GM19438 (cell line): Measurements from ENCODE around the gene UIMC1.
"Not testable (repeated sequence)": the region's sequence is repeated elsewhere in the genome, so short reads cannot be mapped to it uniquely, and the experiment has no call there.

ENCODE experiments used
- ATAC-seq: cut with Tn5 transposase; IDR thresholded peaks from one replicate; pipeline ENCODE4 v1.9.1; 2021; ENCODE audit warnings: low read depth; ENCODE audit not compliant: unreplicated experiment

The UIMC1 gene

GRCh38 chr5:177006265-177006972 lies at the start of gene UIMC1:
Gene UIMC1 (minus strand): TSS chr5:177006779. CDS start chr5:176982615, 24,164 bp downstream.
- peak; percentile 74 for ATAC-seq

DNA sequence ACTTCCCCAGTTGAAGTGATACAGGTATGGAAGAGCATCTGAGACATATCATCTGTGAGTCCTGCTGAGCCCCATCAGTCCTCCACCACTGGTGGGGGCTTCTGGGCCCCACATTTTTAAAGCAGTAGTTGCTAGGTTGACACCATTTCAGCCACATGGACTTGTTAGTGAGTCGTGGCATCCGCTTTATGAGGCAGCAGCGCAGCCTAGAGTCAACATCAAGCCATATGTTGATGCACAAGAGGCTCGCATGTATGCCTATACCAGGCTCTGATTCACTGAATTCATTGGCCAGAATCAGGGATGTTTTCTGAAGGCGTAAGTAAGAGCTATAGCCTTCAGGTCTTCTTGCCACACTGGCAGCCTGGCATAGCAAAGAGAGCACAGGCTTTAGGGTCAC lies 42.7 kb upstream of the UIMC1 start:
- ATAC-seq: no peak

GRCh38 chr5:177048531-177048930 lies 42.0 kb upstream of the UIMC1 start:
- not testable (repeated sequence) for ATAC-seq

DNA sequence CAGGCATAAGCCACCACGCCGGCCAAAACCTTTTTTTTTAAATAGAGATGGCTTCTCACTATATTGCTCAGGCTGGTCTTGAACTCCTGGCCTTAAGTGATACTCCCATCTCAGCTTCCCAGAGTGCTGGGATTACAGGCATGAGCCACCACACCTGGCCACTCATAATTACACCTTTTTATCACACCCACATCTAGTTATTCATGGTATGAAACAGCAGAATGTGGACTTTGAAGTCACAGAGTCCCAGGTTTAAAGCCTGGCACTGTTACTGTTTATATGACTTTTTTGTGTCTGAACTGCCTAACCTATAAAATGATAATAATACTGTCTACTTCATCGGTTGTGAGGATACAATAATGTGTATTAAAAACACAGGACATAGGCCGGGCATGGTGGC lies 39.1 kb upstream of the UIMC1 start:
- ATAC-seq: no peak

GRCh38 chr5:177044641-177045040 lies 38.1 kb upstream of the UIMC1 start:
- ATAC-seq: no peak

DNA sequence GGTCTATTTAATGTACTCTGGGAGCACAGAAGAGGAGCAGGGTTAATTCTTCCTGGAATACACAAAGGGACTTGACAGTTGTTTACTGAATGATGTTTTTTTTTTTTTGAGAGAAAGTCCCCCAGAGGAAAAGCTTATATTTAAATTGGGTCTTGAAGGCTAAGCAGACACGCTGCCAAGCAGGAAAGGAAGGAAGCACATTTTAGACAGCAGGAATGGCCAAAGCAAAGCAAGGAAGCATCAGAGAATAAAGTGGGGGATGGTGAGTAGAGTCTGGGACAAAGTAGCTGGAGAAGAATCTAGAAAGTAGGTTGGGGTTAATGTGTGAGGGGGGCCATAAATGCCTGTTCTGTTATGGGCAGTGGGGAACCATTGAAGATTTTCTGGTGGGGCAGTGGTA lies 37.4 kb upstream of the UIMC1 start:
- ATAC-seq: no peak

- no peak for ATAC-seq
Observed at GRCh38 chr5:177043114-177043513, 36.5 kb upstream of the UIMC1 start.

DNA sequence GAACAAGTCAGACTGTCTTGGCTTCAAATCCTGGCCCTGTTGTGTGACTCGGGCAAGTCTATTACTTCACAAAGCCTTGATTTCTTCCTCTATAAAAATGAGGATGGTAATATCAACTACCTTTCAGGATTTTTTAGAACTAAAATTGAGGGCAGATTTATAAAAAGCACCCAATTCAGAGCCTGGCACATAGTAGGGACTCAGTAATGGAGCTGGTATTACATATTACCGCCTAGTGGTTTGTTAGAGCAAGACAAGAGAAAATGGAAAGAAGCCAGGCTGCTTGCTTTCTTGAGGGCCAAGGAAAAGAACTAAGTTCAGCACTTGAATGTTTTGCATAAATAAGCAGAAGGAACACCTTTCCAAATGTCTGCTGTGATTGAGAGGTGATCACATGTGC lies 35.4 kb upstream of the UIMC1 start:
- no peak for ATAC-seq

- ATAC-seq: no peak
Observed at GRCh38 chr5:177040814-177041420, 34.3 kb upstream of the UIMC1 start.

DNA sequence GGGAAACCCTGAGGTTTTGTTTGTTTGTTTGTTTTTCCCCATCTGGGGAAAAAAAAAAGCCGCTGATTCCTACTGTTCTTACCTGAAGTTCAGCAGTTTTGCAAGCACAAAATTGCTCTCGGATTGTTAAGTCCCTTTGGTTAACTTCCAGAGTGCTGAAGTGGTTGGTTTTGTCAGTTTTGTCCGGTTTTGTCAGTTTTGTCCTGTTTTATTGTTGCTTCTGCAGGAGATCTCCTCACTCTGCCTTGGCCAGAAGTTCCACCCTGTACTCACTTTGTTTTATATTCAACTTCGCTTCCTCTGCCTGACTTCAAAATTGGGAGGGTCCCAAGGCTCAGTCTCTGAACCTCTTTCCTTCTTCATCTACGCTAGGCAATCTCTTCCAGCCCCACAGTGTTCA lies 30.3 kb upstream of the UIMC1 start:
- no peak for ATAC-seq

DNA sequence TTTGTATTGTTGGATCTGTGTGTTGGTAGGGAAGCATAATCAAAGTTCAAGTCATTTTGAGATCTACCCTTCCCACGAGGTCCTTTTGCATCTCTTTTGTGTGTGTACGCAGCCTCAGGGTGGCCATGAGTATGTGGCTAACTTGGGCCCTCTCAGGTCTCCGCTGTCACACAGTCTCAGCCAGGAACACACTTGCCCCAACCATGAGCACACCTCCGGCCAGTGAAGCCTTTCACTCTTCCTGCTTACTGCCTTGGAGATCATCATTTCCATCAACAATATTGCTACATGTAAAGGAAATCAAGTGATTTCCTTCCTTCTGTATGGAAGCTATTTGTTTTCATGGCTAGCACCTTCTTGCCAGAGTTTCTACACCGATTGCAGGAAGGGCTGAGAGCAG lies 29.9 kb upstream of the UIMC1 start:
- no peak for ATAC-seq

DNA sequence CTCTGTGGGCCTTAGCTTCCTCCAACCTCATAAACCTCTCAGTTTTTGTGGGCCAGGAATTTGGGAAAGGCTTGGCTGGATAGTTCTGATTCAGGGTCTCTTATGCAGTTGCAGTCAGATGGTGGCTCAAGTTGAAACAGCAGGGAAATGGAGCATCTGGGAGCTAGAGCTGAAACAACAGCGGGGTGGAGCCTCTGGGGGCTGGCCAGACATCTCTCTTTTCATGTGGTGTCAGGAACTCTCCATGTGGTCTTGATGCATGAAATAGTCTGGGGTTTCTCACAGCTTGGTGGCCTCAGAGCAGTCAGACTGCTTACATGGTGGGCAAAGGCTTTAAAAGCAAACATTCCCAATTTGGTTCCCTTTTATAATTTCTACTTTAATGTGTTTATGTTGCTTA lies 29.4 kb upstream of the UIMC1 start:
- no peak for ATAC-seq

DNA sequence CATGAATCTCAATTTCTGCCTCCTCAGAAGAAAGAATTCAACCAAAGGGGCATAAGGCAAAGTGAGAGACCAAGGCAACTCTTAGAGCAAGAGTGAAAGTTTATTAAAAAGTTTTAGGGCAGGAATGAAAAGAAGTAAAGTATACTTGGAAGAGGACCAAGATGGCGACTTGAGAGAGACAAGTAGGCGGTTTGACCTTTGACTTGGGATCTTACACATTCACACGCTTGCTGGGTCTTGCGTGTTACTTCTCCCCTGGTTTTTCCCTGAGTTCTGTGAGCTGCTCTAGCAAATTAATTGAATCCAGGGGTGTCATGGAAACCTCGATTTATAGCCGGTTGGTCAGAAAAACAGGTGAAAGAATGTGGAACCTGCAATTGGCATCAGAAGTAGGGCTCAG lies 22.9 kb upstream of the UIMC1 start:
- no peak for ATAC-seq

DNA sequence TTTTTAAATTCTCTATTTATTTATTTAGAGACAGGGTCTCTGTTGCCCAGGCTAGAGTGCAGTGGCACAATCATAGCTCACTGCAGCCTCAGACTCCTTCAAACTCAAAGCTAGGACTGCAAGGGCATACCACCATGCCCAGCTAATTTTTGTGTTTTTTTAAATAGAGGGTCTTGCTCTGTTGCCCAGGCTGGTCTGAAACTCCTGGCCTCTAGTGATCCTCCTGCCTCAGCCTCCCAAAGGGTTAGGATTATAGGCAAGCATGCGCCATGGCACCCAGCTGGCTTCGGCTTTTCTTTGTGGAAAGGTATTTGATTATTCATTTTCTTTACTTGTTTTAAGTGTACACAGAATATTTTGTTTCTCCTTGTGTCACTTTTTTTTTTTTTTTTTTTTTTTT lies 21.1 kb upstream of the UIMC1 start:
- no peak for ATAC-seq

- no peak for ATAC-seq
Observed at GRCh38 chr5:177025101-177025601, 18.6 kb upstream of the UIMC1 start.

GRCh38 chr5:177024559-177024958 lies 18.0 kb upstream of the UIMC1 start:
- no peak for ATAC-seq

GRCh38 chr5:177023303-177023664 lies 16.7 kb upstream of the UIMC1 start:
- ATAC-seq: peak; percentile 17

DNA sequence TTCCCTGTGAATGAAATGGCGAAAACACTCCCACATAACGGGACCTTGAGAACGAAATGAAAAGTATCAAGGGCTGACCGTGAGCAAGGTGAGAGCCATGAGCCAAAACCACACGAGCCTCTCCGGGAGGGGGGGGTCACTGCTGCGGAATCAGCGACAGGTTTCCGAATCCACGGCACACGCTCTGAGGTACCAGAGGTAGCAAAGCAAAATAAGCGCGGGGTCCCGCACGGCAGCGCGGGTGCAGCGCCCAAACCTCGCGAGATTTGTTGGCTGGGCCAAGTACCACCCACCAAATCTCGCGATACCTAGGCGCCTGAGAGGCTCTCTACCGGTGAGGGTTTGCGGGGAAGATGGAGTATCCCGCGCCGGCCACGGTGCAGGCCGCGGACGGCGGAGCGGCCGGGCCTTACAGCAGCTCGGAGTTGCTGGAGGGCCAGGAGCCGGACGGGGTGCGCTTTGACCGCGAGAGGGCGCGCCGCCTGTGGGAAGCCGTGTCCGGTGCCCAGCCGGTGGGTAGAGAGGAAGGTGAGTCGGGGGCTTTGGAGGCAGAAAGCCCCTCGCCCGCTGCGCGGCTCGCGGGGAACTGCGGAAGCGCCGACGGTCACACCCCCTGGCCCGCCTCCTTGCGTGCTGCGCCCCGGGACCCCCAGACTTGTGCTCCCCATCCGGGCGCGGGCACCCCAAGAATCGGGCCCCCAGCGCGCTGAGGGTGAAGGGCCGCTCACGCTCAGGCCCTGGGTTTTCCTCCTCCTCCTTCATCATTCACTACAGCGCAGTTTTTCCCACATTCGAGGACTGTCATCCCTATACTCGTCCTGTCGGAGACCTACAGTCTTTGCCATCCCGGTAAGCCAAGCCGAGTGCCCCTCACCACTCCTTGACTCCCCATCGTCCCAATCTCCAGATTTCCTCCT lies 16.1 kb upstream of the UIMC1 start, which contains the start of gene ZNF346:
ZNF346 (plus strand) TSS at position 311 of the 917 bp plus-strand sequence; CDS start at position 354, 43 bp downstream.
- peak; percentile 85 for ATAC-seq

GRCh38 chr5:177020033-177020432 lies 13.5 kb upstream of the UIMC1 start:
- no peak for ATAC-seq

- no peak for ATAC-seq
Observed at GRCh38 chr5:177018341-177018740, 11.8 kb upstream of the UIMC1 start.

GRCh38 chr5:177015156-177015555 lies 8.6 kb upstream of the UIMC1 start:
- no peak for ATAC-seq
